NCI-H345 treated with DMSO at 0.1 percent for 48 hours (cell line): Measurements from ENCODE around the gene TMEM108.

Experiments used
- DNase-seq: peaks from one replicate; lab custom pipeline; 2025; ENCODE audit not compliant: unreplicated experiment; lab: John Stamatoyannopoulos, UW

Gene TMEM108

DNA sequence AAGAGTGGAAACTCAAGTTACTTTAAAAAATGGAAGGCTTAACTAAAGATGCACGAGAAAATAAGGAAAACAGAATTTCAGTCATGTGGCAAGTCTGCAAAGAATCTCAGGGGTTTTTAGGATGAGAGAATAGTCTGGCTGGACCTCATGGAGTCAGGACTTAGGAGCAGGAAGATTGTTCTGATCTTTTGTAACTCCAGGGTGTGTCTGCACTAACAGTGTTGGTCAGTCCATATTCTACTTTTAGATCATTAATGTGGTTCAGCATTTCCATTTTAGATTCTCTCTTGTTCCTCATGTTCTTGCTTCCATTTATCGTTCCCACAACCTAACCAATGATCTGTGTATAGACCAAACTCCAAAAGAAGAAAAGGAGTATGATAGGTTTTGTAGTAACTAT is 15.3 kb downstream of the TMEM108 start:
- no peak for DNase-seq

DNA sequence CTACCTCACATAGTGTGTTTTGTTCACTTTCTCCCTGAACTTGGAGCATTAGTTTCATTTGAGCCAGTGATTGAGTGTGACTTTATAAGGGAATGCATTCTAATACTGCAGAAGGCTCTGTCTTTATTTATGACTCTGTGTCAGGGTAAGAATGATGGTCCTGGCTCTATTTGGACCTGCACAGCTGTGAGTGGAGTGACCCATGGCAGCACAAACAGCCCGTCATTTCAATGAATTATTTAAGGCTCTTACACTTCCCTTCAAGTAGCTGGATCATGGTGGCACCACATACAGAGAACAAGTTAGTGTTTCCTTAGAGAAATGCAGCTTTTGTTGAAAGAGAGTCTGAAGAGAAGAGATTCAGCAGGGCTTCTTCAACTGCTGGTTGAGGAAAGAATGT is 16.4 kb downstream of the TMEM108 start:
- DNase-seq = no peak

DNA sequence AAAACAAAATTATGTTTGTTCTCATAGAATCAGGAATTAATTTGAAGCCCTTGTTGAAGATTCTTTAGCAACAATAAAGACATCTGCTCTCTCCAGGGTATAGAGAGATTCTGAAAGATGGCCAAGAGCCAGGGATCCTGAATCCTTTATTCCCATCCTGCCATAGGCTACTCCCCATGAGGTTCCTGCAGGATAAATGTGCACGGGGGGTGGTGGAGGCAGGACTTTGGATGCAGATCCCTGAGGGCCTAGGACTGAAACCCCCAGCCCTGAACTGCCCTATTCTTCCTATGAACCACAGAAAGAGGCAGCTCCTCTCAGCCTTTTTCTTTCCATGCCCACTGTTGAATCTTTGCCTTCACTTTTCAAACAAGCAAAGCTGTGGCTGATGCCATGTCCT is 17.1 kb downstream of the TMEM108 start:
- no peak for DNase-seq

DNA sequence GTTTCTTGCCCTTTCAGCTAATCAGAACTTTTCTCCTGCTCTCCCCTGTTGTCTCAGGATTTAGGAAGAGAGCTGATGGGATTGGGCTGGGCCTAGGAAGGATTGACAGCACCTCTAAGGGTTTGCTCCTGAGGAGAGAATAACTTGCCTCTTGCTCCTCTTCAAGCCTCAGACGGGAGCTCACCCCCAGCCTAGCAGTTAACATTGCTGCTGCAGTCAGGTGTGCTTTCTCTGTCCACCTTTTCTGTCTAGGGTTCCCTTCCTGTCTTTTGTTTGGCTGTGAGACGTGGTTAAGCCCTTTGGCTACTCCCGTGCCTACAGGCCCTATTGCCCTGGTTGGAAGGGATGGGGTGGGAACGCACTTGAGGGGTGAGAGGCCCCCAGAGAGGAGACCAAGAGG is 20.1 kb downstream of the TMEM108 start:
- DNase-seq = no peak

DNA sequence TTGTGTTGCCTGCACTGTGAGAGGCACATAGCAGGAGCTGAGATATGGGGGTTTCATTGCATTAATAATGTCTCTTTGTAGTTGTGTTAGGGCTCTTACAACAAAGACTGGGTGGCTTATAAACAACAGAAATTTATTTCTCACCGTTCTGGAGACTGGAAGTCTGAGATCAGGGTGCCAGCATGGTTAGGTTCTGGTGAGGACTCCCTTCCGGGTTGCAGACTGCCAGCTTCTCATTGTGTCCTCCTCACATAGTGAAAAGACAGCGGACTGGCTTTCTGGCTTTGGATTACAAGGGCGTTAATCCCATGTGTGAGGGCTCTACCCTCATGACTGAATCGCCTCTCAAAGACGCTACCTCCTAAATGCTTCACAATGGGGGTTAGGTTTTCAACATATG is 20.6 kb downstream of the TMEM108 start:
- no peak for DNase-seq

DNA sequence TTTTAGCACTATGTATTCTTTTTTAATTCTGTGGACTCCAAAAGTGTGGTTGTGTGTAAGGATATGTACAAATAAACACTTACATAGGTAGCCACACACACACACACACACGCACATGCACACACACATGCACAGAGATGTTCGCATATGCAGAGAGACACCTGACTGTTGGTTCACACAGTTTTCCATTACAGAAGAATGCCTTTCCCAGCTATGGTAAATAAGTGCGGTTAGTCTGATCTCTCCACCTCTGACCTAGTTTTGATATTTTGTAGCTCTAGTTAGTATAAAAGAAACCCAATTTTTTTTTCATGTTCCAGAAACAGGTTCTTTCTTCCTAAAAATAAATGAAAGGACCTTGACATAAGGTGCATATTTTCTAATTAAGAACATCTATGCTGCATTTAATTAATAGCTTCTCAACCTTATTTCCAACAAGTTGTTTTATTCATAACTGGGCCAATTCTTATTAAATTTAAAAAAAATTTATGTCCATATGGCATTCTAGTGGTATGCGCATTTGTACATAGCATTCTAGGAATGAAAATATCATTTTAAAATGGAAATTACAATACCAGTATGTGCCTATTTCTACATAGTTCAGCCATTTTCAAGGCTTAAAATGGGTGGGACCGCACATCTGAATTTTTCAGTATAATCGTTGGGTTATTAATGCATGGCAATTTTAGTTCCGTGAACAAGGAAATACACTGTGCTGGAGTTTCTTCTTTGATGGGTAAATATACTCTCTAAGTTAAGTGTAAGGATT is 27.2 kb downstream of the TMEM108 start:
- DNase-seq = no peak

DNA sequence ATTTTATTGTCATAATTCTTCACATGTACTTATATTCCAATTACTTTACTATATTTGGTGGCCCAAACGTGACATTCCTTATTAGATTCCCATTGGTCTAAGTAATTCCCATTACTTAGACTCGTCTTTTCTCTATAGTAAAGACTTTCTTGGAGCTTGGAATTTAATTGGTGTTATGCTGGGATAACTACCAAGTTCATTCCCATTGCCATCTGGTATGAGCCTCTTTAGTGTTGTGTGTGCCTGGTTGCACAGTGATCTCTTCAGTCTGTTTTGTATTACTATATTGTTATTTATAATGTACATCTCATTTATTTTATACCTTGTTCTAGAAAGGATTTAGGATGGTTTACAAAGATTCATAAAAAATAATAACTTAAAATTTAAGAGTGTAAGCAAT is 27.8 kb downstream of the TMEM108 start:
- DNase-seq = no peak

DNA sequence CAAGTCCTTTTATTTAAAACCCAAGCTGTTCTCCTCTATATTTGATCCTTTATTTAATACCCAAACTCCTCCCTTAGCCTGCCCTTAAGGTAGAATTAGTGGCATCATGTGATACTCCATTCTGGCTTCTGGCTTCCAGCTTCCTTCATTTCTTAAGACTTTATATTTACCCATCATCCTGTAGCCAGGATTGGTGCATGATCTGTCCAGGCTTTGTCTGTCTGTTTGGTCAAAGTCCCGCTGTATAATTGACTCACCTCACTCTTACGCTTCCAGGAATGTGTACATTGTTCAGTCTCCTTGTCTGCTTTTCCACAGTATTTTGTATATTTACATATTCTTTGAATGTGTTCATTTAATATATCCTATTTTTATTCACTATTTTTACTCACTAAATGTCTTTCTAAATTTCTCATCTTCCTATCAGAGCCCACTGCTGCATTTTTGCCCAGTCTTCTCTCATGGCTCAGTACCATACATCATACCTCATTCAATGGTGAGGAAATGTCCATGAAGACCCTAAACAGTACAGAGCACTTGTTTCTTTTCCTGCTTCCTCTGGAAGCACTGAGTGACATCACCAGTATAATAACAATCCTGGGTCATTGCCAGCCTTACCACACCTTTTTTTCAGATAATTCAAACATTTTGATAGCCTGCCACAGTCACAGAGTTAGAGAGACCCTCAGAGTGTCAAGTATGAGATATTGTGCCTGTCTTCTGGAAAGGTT is 31.5 kb downstream of the TMEM108 start:
- DNase-seq = no peak

DNA sequence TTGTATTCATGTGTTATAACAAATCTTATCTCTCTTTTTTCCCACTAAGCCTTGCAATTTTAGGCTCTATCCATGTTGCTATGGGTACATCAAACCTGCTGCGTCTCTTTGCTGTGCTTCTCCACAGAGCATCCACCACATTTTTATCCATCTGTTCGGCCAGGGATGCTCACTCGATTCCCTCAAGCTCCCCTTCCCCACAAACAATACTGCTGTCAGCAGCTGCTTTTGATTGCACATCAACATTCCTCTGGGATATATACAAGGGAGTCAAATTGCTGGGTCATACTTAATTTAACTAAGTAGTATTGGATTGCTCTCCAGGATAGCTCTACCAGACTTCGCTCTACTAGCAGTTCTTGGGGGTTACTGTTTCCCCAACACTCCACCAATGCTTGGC is 36.8 kb downstream of the TMEM108 start:
- no peak for DNase-seq

DNA sequence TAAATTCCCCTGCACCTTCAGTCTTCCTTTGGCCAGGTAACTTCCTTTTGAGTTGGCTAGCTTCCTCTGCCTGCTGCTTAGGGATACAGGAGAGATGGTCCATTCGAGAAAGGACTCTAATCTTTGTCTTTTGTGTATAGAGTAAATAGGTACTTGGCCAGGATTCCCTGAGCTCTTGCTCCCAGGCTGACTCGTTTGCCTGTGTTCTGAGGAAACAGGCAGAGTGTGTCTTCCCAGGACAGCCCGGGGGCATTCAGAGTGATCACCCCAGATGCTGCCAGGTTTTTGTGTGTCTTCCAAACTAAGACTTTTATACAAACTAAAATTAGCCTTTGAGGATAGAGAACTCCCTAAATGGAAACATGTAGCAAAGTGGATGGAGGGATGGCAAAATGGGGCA is 39.5 kb downstream of the TMEM108 start:
- DNase-seq = no peak

DNA sequence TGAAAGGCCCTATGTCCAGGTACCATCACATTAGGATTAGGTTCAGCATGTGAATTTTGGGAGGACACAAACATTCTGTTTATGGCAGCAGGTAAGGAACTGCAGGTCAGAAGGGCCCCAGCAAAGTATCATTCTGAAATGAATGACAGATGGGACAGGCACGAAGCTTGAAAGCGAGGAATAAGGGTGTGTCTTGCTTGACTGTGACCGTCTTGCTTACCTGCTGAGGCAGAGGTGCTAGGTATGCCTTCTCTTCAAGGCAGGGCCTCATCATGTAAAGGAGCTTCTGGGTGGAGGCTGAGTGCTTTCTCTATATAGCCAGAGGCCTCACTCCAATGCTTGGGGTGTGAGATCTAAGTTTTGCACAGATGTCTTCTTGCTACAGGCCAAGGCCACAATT is 41.4 kb downstream of the TMEM108 start:
- no peak for DNase-seq

DNA sequence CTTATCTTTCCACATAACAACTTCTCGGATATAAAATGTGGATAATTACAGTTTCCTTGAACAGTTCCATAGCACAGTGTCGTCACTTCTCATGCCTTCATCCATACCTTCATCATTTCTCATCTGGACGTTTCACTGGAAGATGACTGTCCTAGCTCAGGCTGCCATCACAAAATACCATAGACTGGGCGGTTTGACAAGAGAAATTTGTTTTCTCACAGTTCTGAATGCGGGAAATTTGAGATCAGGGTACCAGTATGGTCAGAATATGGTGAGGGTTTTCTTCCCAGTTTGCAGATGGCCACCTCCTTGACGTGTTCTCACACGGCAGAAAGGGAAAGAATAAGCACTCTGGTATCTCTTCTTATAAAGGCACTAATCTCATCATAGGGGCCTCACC is 42.8 kb downstream of the TMEM108 start:
- DNase-seq = no peak

DNA sequence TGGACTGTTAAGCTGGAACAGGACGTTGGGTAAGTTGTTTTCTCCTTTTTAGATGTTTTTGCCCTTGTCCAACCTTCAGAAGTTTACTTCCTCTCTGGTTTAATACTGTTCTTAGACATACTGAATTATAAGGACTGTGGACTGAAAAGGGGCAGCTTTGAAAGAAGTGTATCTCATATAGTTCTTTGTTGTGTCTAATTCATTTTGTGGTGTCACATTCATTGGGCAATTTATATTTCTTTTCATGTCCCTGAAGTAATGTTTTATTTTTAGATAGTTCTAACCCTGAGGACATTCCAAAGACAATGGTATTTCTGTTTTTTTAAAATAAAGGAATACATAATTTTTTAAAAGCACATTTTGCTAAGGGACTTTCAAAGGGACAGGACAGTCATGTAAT is 45.2 kb downstream of the TMEM108 start:
- no peak for DNase-seq

DNA sequence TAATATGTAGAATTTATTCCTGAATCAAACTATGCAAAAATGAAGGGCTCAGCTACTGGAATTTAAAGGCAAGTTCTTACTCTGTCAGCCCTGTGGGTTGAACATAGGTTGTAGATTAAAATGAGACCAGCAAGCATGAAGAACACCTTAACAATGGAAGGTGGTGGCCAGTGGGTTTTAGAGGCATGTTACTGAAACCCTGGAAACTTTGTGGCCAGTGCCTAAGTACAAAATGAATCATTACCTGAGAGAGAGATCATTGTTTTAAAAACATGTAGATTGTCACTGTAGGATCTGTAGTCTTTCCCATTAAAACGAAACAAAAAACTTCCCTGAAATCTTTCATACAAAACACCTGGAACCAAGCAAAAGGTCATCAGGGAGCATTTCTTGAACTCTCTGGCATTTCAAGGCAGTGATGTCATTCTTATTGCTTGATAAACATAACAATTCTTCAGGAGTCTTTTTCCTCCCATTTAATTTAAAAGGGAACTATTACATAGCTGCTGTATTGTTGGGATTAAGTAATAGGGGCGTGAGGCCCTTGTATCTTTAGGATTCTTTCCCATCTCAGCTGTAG is 51.8 kb downstream of the TMEM108 start:
- no peak for DNase-seq

DNA sequence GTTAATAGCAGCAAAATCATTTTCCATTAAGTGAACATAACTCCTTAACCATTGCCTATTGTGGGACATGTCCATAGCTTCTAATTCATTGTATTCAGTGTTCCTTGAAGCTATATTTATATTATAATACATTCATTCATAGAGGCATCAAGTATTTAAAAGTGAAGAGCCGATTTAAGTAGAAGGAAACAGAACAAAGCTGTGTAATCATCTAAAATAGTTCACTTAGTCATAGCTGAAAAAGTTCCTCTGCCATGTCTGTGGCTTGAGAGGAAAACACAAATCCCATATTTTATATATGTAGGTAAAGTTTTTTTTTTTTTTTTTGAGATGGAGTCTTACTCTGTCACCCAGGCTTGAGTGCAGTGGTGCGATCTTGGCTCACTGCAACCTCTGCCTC is 54.5 kb downstream of the TMEM108 start:
- no peak for DNase-seq

DNA sequence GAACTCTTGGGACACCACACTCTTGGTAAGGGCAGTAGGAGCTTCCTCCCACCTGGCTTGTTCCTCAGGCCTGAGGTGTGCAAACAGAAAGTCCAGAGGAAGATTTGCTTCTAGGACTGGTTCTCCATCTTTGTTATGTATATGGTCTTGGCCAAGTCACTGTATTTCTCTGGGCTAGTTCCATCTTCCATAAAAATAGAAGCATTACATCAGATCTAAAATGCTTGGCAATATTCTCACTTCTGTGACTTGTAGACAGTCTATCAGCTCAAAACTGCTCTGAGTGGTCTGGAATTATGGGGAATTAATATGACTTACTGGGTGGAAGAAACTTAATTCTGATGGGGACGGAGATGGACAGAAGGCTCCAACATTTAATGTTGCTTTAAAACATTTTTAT is 55.2 kb downstream of the TMEM108 start:
- no peak for DNase-seq

DNA sequence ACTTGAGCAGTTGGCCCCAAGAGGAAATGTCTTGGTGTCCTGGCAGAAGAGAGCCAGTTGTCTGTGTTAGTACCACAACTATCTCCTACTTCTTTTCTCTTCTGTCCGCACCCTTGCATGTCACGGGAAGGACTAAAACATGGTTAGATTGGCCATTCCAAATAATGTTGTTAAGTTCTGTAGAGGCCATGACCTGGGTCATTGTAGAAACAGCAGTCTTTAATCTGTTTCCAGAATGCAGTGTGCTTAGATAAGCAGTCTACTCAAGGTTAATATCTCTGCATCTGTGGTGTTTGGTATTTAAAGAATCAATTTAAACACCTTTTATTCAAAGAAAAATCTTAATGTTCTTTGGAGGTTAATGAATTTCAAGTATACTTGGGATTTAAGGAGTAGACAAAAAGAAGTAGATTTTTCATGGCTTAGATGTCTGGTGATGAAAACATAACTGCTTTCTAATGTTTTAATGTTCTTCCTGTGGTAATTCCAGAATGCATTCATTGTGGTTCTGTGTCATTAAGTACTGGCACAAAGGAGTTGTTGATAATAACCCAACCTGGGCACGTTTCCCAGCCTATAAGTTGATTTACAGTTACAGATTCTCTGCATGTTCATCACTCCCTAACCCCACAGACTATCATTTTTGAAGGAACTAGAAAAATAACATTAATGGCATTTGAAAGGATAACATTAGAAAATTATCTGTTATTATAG is 58.9 kb downstream of the TMEM108 start:
- DNase-seq = no peak

DNA sequence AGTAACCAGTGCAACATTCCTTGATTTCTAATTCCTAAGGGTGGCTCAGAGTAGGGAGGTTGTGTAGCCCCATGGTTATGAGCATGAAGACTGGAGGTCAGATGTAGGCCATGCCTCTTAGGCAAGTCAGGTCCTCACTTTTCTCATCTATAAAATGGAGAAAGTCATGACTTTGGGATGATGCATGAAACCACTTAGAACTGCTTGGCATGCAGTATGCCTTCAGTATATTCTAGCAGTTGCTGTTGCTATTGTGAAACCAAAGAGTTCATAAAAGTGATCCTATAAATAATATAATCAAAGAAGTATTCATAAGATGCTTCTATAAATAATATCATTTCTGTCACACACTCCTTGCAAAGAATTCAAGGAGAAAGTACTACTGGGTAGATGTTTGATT is 65.5 kb downstream of the TMEM108 start:
- no peak for DNase-seq

DNA sequence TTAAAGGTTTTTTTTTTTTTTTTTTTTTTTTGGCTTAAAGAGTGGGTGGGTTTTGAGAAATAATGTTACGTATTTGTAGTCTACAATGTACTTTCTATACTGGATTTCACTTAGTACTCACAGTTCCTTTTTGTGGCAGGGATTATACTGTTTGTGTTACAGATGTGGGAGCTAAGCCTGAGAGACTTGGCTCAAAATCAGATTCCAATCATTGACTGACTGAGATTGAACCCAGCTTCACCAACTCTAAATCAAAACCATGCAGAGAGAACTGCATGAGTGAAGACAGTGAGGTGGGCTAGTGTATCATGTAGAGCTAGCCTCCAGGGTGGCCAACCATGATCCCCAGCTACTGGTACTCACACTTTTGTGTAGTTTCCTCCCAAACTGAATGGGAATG is 68.0 kb downstream of the TMEM108 start:
- no peak for DNase-seq

DNA sequence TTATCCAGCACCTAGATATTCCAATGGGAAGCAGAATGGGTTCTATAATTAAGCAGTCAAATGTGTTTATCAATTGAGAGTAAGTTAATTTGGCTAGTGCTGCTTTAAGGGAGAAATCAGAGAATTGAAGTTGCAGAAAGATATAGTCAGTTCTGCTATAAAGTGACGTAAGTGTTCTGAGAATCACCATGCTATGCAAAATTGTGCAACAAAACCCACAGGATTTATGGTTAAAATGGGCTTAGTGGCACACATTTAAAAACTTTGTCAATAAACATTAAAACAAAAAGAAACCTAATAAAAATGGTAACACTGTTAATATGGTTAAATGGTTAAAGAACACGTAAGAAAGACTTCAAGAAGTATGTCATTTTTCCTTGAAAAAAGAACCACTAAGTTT is 74.5 kb downstream of the TMEM108 start:
- DNase-seq = no peak

DNA sequence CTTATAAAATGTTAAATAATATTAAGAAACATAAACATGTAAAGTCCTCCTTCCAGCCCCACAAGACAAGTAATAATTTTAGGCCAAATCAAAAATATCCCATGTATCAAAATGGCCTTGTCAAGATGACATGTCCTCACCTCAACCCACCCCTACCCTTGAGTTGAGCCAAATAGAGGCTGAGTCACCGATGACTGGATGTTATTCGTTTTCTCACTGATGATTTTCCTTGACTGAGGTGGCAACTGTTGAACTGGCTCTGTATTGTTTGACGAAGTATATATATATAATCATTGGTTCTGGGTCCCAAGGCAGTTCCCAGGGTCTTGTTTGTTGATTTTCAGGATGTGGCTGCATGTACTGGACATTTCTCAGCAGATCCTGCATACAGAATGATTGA is 75.3 kb downstream of the TMEM108 start:
- no peak for DNase-seq
